K562 (cell line): ENCODE results near the gene MYL12B. TPM values are rescaled to one million over a fixed set of nuclear protein-coding genes. Genes with fewer than 3 reads are reported as not detected.

Experiments used
- BHLHE40 ChIP-seq: IDR thresholded peaks from 2 replicates; pipeline ENCODE4 v1.6.1; 2011; ENCODE audit warnings: low read length, improper control_type of control experiment
- EHMT2 ChIP-seq: fragments of 450-650 bp; IDR thresholded peaks from 2 replicates; pipeline ENCODE4 v1.6.1; 2018; ENCODE audit warnings: antibody characterized with exemption
- KDM1A ChIP-seq, 2 experiments: fragments of 450-650 bp; IDR thresholded peaks; 2 replicates each; pipeline ENCODE4 v1.6.1; 2016; ENCODE audit warnings: mild to moderate bottlenecking in 2 of 2
- MTA3 ChIP-seq: fragments of 450-650 bp; formaldehyde crosslinking; IDR thresholded peaks from 2 replicates; pipeline ENCODE4 v1.6.1; 2017; ENCODE audit warnings: mild to moderate bottlenecking, borderline replicate concordance
- PTBP1 ChIP-seq: fragments of 200-400 bp; formaldehyde crosslinking; IDR thresholded peaks from 2 replicates; pipeline ENCODE4 v1.6.1; 2017; ENCODE audit warnings: low read depth, low read length
- TRIM25 ChIP-seq: fragments of 450-650 bp; IDR thresholded peaks from 2 replicates; pipeline ENCODE4 v1.7.0; 2016; ENCODE audit warnings: borderline replicate concordance
- ZBTB34 ChIP-seq: fragments of 250-450 bp; sonication (Bioruptor Pico); IDR thresholded peaks from 2 replicates; pipeline ENCODE4 v1.8.0; 2021; ENCODE audit warnings: mild to moderate bottlenecking, moderate library complexity
- ZBTB7A ChIP-seq: IDR thresholded peaks from 2 replicates; pipeline ENCODE4 v1.6.1; 2011; ENCODE audit warnings: low read depth, mild to moderate bottlenecking, low read length, moderate library complexity, borderline replicate concordance; ENCODE audit not compliant: control insufficient read depth
- ZNF253 ChIP-seq: fragments of 250-450 bp; sonication (Bioruptor Pico); conservative IDR thresholded peaks from 2 replicates; pipeline ENCODE4 v1.6.1; 2021; ENCODE audit warnings: mild to moderate bottlenecking
- ZNF668 ChIP-seq: fragments of 250-450 bp; sonication (Bioruptor Pico); IDR thresholded peaks from 2 replicates; pipeline ENCODE4 v1.8.0; 2022; ENCODE audit warnings: mild to moderate bottlenecking, inconsistent platforms
- ZNF766 ChIP-seq: fragments of 200-800 bp; sonication (Bioruptor generic); conservative IDR thresholded peaks from 2 replicates; pipeline ENCODE4 v1.6.1; 2016; ENCODE audit warnings: missing genetic modification characterization, missing compliant biosample characterization
- polyA plus RNA-seq, 8 experiments: library from polyadenylated mRNA; depleted of rRNA in 4 of 8; stranded (reverse) in 5 of 8; unstranded in 3 of 8; fragments of >200 nt; fragmentation: Nextera tagmentation in 2 of 8; fragmentation: Illumina TruSeq in 1 of 8; extraction: Ambion mirVana in 2 of 8; extraction: Trizol in 1 of 8; gene quantifications; 2 replicates each; pipeline versions ENCODE4 v1.2.1 to v1.2.3, GENCODE V29; 2011 to 2014; ENCODE audit warnings: inconsistent platforms in 1 of 8, missing spikeins in 1 of 8
- total RNA-seq, 7 experiments: library from RNA; depleted of rRNA in 6 of 7; stranded (reverse); fragments of >200 nt in 6 of 7; fragmentation: Illumina TruSeq in 2 of 7; extraction: Trizol in 2 of 7; gene quantifications; 2 replicates each; pipeline versions ENCODE4 v1.2.1 to v1.2.3, GENCODE V29; 2011 to 2021; ENCODE audit warnings: low replicate concordance in 1 of 7
- TF ChIP-seq, protein P1 (sequence below): fragments of 450-650 bp; IDR thresholded peaks from 2 replicates; pipeline ENCODE4 v1.6.1; 2018; ENCODE audit warnings: mild to moderate bottlenecking, low read depth; ENCODE audit not compliant: partially characterized antibody

The MYL12B gene
- total and polyA plus RNA-seq, 9 of the 15 experiments (the other 6 are each of a cell fraction or from before 2014, with no cell fraction given) = 220 to 995 (median 463) TPM

DNA sequence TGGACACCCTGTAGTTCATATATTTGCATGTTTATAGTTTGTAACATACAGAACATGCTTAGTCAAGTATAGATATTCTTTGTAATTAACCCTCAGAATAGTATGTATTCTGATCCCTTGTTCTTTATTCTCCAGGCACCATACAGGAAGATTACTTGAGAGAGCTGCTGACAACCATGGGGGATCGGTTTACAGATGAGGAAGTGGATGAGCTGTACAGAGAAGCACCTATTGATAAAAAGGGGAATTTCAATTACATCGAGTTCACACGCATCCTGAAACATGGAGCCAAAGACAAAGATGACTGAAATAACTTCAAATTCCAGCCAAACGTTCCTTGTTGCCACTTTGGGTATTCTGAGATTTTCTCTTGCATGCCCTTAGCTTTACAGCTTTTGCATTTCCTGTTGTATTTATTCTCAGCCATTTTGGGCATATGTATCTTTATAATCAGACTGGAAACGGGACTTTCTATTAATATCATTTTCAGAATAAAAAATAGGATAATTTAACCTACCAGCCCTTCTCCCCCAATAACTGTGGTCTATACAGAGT, 6.2 kb upstream of the MYL12B start (continued):
- TF ChIP-seq, protein P1, sequence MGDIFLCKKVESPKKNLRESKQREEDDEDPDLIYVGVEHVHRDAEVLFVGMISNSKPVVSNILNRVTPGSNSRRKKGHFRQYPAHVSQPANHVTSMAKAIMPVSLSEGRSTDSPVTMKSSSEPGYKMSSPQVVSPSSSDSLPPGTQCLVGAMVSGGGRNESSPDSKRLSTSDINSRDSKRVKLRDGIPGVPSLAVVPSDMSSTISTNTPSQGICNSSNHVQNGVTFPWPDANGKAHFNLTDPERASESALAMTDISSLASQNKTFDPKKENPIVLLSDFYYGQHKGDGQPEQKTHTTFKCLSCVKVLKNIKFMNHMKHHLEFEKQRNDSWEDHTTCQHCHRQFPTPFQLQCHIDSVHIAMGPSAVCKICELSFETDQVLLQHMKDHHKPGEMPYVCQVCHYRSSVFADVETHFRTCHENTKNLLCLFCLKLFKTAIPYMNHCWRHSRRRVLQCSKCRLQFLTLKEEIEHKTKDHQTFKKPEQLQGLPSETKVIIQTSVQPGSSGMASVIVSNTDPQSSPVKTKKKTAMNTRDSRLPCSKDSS = no peak
- TF ChIP-seq BHLHE40 (no peak), TRIM25 (no peak), ZBTB7A (no peak), EHMT2 (no peak), PTBP1 (no peak), ZNF253 (CRISPR knock-in tag) (no peak), ZBTB34 (CRISPR knock-in tag) (0 out of 2 replicates have a peak, but pooled peaks have one; percentile 3), KDM1A (IDR thresholded peaks at IDR 0.05) (no peak), MTA3 (no peak), ZNF668 (no peak), ZNF766 (no peak)
- TF ChIP-seq, all 486 proteins: peak for 3
